ELF-1 (cell line): ENCODE measurements around the gene DEFB132.
"Not testable (repeated sequence)": the region's sequence is repeated elsewhere in the genome, so short reads cannot be mapped to it uniquely, and the experiment has no call there.

ENCODE experiments used
- DNase-seq: peaks from one replicate; pipeline ENCODE4 v3.0.0-alpha.2; 2016; ENCODE audit warnings: low read depth, low spot score

The DEFB132 gene, protein sequence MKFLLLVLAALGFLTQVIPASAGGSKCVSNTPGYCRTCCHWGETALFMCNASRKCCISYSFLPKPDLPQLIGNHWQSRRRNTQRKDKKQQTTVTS

GRCh38 chr20:257419-257818 is at the start of gene DEFB132:
Gene DEFB132 (plus strand): TSS chr20:257724. CDS start chr20:257779, 55 bp downstream.
- DNase-seq, result no peak

- DNase-seq, result no peak
Measured at GRCh38 chr20:208942-209566, 48.5 kb upstream of the DEFB132 start.

GRCh38 chr20:210809-211502 is 46.6 kb upstream of the DEFB132 start:
- no peak for DNase-seq

DNA sequence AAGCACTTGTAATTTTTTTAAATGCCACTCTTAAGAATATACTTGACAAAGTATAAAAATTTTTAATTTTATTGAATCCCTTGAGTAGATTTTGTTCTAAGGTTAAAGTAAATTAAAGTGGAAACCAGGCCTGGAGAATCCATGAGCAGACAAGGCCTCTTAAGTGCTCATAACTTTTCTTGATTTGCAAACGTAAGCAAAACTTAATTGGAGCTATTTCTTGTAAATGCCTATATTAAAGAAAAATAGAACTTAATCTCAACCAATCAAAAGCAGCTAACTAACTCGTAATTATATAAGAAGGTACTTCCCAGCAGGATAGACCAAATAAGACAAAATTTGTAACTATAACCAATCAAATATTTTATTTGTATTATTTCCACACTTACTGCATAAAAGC is 43.1 kb upstream of the DEFB132 start:
- DNase-seq, result no peak

GRCh38 chr20:215796-216195 is 41.7 kb upstream of the DEFB132 start:
- no peak for DNase-seq

- DNase-seq, result no peak
Measured at GRCh38 chr20:217266-217665, 40.3 kb upstream of the DEFB132 start.

DNA sequence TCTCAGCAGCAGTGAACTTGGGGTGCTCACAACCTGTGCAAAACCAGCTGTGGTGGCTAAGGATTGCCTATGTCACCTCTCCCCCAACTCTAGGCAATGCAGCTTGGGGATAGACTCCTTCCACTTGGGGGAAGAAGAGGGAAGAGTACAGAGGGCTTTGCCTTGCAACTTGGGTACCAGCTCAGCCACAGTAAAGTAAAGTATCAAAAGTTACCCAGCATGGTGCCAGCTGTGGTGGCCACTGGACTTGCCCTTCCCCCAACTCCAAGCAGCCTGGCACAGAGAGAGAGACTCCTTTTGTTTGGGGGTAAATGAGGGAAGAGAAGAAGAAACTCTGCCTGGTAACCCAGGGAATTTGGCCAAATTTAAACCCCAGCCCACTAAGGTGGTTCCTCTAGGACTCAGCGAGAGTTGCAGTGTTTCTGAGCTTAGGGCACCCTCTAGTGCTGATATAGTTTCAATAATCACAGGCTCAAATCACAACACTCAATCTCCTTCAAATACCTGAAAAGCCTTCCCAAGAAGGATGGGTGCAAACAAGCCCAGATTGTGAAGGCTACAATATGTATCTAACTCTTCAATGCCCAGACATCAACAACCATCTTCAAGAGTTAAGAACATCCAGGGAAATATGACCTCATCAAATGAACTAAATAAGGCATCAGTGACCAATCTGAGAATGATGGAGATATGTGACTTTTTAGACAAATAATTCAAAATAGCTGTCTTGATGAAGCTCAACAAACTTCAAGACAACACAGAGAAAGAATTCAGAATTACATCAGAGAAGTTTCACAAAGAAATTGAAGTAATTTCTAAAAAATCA is 38.0 kb upstream of the DEFB132 start:
- peak; percentile 32 for DNase-seq

GRCh38 chr20:221258-221830 is 36.2 kb upstream of the DEFB132 start:
- no peak for DNase-seq

DNA sequence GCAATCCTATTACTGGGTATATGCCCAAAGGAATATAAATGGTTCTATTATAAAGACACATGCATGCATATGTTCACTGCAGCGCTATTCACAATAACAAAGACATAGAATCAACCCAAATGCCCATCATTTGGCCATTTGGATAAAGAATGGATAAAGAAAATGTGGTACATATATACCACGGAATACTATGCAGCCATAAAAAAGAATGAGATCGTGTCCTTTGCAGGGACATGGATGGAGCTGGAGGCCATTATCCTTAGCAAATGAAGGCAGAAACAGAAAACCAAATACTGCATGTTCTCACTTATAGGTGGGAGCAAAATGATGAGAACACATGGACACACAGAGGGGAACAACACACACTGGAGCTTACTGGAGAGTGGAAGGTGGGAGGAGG is 31.6 kb upstream of the DEFB132 start:
- not testable (repeated sequence) for DNase-seq

DNA sequence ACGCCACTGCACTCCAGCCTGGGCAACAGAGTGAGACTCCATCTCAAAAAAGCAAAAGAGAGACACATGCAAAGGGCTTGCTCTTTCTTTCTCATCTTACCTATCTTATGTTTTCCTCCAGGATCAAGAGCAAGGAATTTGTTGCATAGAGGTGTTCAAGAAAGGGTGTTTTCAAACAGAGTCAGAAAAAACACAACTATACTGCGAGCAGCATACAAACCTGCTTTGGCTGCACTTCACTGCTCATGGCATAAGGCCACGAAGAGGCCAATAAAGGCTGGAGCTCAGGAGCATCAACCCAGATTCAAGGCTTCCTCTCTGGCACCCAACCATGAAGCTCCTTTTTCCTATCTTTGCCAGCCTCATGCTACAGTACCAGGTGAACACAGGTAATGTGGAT is 30.6 kb upstream of the DEFB132 start, which contains the start of gene DEFB129:
TSS of gene DEFB129 (plus strand) at position 301 of the 400 bp plus-strand sequence. CDS start at position 332, 31 bp downstream.
- no peak for DNase-seq

- DNase-seq, result no peak
Measured at GRCh38 chr20:227439-228105, 30.0 kb upstream of the DEFB132 start.

DNA sequence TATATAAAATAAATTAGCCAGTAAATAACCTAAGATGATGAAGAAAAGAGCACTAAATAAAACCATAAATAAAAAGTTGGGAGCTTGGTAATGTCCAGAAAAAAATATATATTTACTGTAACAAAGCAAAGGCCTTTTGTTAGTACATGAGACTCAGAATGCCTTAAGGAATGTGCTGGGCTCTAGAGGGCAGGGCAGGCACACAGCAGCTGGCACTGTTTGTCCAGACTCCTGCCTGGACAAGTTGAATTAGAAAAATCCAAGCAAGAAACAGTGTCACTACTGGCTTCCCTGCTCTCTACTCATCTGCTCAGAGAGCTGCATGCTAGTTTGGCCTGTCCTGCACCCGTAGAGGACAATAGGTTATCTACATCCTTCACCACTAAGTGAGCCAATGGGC is 21.6 kb upstream of the DEFB132 start:
- no peak for DNase-seq

DNA sequence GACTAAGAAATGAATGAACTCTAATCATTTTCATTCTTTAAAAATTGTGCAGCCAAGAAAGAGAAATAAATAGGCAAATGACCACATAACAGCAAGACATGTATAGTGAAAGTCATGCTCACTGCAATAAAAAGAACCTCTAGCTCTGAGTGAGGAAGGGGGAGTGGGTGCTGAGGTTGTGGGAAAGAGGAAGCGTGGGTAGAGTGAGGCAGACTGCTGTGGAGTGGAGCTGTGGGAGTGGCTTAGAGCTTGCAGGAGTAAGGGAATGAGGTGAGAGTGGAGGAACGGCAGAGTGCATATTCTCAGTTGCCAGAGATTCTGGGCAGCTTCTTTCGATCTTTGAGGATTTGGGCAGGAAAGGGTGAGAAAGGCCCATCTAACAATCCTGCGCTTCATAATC is 20.0 kb upstream of the DEFB132 start:
- no peak for DNase-seq

- no peak for DNase-seq
Measured at GRCh38 chr20:237929-238328, 19.6 kb upstream of the DEFB132 start.

- no peak for DNase-seq
Measured at GRCh38 chr20:242905-243304, 14.6 kb upstream of the DEFB132 start.

DNA sequence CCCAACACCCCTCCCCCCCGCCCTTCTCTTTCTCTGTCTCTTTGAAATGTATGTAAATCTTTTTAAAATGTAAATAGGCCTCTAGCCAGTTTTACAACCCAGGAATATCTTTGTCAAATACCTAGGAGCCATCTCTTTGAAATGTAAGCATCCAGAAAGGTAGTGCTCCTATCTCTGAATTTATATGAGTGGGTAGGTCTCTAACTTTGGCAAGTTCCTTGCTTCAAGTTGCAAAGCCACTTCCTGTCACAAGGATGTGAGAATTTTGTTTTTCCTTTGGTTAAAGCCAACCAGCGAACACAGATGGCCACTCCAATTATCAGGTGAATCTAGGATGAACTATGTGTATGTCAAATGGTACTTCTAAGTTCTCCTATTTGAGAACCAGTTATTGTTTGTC is 6.2 kb upstream of the DEFB132 start:
- peak; percentile 48 for DNase-seq

DNA sequence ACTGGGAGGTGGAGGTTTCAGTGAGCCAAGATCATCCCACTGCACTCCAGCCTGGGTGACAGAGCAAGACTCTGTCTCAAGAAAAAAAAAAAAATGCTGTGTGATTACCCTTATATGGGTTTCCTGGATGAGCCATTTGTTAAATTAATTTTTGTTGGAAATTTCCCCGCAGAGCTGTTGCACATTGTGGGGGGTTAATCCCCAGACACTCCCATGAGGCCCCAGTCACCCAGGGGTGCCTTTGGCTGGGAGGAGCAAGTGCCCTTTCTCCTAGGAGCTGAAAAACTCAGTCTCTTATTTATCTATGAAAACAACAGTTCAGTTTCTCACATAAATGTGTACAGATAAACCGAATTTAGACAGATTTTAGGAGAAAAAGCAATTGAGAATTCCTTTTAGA is 4.7 kb upstream of the DEFB132 start:
- DNase-seq, result no peak

- DNase-seq, result not testable (repeated sequence)
Measured at GRCh38 chr20:253447-253846, 4.1 kb upstream of the DEFB132 start.

DNA sequence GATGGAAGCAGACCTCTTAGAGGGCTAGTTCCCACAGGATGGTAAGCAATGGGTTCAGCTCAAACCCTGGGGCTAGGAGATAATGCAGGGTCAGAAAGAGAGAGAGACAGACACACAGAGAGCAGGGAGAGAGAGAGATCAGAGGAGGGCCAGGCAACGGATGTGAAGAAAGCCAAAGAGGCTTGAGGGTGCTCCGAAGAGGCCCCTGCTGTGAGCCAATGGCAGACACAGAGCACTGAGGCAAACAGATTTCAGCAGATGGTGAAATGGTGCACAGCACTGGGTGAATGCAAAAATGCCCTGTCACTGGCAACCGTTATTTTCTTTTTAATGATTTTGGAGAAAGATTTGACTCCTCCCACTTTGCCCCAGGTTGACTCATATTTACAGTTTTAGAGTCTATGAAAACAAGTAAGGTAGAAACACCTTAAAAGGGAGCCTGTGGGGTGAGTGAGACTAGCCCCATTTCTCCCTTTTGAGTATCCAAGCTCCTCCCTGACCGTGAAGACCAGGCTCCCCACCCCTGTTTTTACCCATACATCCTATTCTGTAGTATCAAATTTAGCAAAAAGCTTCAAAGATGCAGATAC is 840 bp downstream of the DEFB132 start:
- DNase-seq, result peak; percentile 40

GRCh38 chr20:258963-259362 is 1.4 kb downstream of the DEFB132 start:
- no peak for DNase-seq

- no peak for DNase-seq
Measured at GRCh38 chr20:259981-260380, 2.5 kb downstream of the DEFB132 start.
